Hepatocyte (in vitro differentiated cells): ENCODE data around the gene PPP1CC.

Source experiments
- CTCF ChIP-seq: fragments of 200-600 bp; sonication (generic); IDR thresholded peaks from 2 replicates; pipeline ENCODE4 v1.5.1; 2016; ENCODE audit warnings: antibody characterized with exemption, mild to moderate bottlenecking; ENCODE audit not compliant: poor library complexity
- EZH2 ChIP-seq: fragments of 200-600 bp; sonication (generic); IDR thresholded peaks from 2 replicates; pipeline ENCODE4 v1.6.1; 2016; ENCODE audit warnings: antibody characterized with exemption, mild to moderate bottlenecking, borderline replicate concordance
- EZH2phosphoT487 ChIP-seq: fragments of 200-600 bp; sonication (generic); IDR thresholded peaks from one replicate; pipeline ENCODE4 v1.6.1; 2018; ENCODE audit warnings: antibody characterized with exemption, mild to moderate bottlenecking, low read depth, moderate library complexity; ENCODE audit not compliant: unreplicated experiment, severe bottlenecking

GRCh38 chr12:110686294-110686903, 56.3 kb downstream of the PPP1CC start:
- TF ChIP-seq CTCF = no peak
- no peak for TF ChIP-seq EZH2
- TF ChIP-seq EZH2phosphoT487 = no peak
